GM10266 (cell line): ENCODE data around the gene NSUN6.

Source experiments
- DNase-seq: peaks from one replicate; pipeline ENCODE4 v3.0.0; 2012; ENCODE audit errors: extremely low spot score
- TF ChIP-seq, protein P1 (sequence below): IDR thresholded peaks from 2 replicates; pipeline ENCODE4 v1.5.1; 2012; ENCODE audit warnings: mild to moderate bottlenecking, low read depth; ENCODE audit not compliant: control insufficient read depth, insufficient read depth; ENCODE audit errors: missing control alignments

Gene NSUN6

DNA sequence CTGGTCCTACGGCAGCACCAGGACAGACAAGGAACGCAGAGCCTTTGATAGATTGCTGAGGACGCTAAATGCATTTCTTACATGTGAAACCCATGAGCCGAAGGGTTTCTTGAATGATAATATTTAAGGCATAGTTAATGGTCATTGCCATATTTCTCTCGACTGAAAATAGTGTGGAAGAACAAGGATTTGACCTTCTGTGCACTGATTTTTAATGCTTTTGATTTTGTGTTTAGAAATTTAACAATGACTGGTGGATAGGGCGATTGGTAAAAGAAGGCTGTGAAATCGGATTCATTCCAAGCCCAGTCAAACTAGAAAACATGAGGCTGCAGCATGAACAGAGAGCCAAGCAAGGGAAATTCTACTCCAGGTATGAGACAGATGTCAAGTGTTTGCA, 150.8 kb downstream of the NSUN6 start:
- no peak for DNase-seq
- TF ChIP-seq, protein P1, sequence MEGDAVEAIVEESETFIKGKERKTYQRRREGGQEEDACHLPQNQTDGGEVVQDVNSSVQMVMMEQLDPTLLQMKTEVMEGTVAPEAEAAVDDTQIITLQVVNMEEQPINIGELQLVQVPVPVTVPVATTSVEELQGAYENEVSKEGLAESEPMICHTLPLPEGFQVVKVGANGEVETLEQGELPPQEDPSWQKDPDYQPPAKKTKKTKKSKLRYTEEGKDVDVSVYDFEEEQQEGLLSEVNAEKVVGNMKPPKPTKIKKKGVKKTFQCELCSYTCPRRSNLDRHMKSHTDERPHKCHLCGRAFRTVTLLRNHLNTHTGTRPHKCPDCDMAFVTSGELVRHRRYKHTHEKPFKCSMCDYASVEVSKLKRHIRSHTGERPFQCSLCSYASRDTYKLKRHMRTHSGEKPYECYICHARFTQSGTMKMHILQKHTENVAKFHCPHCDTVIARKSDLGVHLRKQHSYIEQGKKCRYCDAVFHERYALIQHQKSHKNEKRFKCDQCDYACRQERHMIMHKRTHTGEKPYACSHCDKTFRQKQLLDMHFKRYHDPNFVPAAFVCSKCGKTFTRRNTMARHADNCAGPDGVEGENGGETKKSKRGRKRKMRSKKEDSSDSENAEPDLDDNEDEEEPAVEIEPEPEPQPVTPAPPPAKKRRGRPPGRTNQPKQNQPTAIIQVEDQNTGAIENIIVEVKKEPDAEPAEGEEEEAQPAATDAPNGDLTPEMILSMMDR = no peak

DNA sequence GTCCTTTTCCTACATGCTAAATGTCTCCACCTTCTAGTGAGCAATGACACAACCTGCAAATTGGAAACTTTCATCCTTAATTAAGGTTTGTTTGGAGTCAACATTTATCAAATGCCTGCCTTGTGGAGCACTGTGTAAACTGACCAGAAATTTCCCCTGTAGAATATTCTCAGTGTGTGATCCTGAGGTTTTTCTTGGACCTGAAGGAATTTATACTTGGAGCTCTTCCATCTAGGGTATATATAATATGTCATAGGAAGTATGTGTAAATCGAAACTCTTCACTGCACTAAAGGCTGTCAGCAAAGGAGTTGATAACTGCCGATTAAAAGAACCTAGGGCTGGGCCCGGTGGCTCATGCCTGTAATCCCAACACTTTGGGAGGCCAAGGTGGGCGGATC, 152.4 kb downstream of the NSUN6 start:
- no peak for DNase-seq
- TF ChIP-seq, protein P1 = no peak

DNA sequence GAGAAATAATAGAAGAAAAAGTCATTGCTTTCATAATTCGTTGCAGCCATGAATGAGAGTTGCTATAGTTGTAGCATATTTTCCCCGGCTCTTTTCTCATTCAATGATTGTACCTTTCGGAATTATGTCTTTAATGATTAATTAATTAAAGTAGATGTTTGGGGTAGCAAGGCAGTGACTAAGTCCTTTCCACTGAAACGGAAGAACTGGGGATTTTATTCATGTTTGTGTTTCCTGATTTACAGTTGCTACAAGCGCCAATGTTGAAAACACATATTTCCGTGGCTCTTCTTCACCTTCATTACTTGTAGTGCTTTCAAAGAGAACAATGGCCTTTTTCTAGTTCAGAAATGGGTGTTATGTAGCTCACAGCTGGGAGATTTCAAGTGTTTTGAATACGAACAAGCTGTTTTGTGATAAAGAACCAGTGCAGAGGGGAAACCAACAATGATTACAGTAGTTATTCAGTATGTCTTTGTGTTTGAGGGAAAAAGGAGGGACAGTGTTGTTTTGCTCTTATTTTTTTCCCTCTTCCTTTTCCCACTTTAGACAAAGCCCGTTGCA, 153.5 kb downstream of the NSUN6 start:
- no peak for DNase-seq
- TF ChIP-seq, protein P1 = no peak
